Transverse colon (tissue), 4 donors: ENCODE measurements around the gene PCGF6.
"Not testable (repeated sequence)": the region's sequence is repeated elsewhere in the genome, so short reads cannot be mapped to it uniquely, and the experiment has no call there.

Experiments
- POLR2A ChIP-seq: fragments of 450-650 bp; IDR thresholded peaks from one replicate; pipeline ENCODE4 v1.6.1; 2016; ENCODE audit warnings: antibody characterized with exemption, mild to moderate bottlenecking, moderate library complexity
- POLR2AphosphoS5 ChIP-seq, 3 donors: sonication (generic); formaldehyde crosslinking; IDR thresholded peaks; one replicate each; pipeline ENCODE4 v1.6.1; 2016; ENCODE audit warnings: antibody characterized with exemption in 3 of 3
- TF ChIP-seq, protein P1 (sequence below), 5 experiments: fragments of 200-600 bp in 3 of 5; fragments of 450-650 bp in 2 of 5; sonication (generic) in 3 of 5; IDR thresholded peaks; 1 replicate in 2 of 5; 2 replicates in 3 of 5; pipeline ENCODE4 v1.5.1; 2016 to 2017; ENCODE audit warnings: antibody characterized with exemption in 5 of 5, inconsistent platforms in 3 of 5, mild to moderate bottlenecking in 2 of 5, moderate library complexity in 1 of 5

DNA sequence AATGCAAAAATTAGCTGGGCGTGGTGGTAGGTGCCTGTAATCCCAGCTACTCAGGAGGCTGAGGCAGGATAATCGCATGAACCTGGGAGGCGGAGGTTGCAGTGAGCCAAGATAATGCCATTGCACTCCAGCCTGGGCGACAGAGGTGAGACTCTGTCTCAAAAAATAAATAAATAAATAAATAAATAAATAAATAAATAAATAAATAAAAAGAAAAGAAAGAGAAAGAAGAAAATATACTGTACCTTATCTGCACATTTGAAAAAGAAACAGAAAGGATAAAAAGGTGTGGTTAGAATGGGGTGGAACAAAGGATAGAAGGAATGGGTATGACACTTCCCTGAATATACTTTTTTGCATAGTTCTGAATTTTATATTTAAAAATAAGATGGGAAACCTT lies 8.6 kb upstream of the PCGF6 start:
- TF ChIP-seq, protein P1, sequence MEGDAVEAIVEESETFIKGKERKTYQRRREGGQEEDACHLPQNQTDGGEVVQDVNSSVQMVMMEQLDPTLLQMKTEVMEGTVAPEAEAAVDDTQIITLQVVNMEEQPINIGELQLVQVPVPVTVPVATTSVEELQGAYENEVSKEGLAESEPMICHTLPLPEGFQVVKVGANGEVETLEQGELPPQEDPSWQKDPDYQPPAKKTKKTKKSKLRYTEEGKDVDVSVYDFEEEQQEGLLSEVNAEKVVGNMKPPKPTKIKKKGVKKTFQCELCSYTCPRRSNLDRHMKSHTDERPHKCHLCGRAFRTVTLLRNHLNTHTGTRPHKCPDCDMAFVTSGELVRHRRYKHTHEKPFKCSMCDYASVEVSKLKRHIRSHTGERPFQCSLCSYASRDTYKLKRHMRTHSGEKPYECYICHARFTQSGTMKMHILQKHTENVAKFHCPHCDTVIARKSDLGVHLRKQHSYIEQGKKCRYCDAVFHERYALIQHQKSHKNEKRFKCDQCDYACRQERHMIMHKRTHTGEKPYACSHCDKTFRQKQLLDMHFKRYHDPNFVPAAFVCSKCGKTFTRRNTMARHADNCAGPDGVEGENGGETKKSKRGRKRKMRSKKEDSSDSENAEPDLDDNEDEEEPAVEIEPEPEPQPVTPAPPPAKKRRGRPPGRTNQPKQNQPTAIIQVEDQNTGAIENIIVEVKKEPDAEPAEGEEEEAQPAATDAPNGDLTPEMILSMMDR (IDR thresholded peaks at IDR 0.05) = not testable (repeated sequence)
- not testable (repeated sequence) for TF ChIP-seq POLR2A; POLR2AphosphoS5 (IDR thresholded peaks at IDR 0.05)
